Measurements from ENCODE around the gene F5. TPM values are rescaled to one million over a fixed set of nuclear protein-coding genes. Genes with fewer than 3 reads are reported as not detected.

F5 gene
- total and polyA plus RNA-seq, 2 experiments from 2014 or later, result 0.16 TPM; not detected in 1

- Histone ChIP-seq H2AFZ (no peak overlapping the region), H3K27me3 (ENCODE audit: insufficient read depth) (no peaks in the 10 kb centered on the region), H4K20me1 (replicated peaks; ENCODE audit: insufficient read depth) (peaks cover 10% of the 10 kb centered on the region; the same call in 1 of the 2 replicates), H3K4me3 (no peak overlapping the region), H3K4me1 (ENCODE audit: insufficient read depth) (peaks cover 56% of the 10 kb centered on the region), H3K36me3 (ENCODE audit: insufficient read depth) (peaks cover 3% of the 10 kb centered on the region), H3K79me2 (replicated peaks; ENCODE audit: insufficient read depth) (peaks cover 87% of the 10 kb centered on the region), H3F3A (replicated peaks; ENCODE audit: low read depth) (no peaks in the 10 kb centered on the region), H3K9me2 (ENCODE audit: insufficient read depth) (no peaks in the 10 kb centered on the region), H3K4me2 (peak overlapping the region; percentile 69), H3K27ac (ENCODE audit: low read depth) (no peak overlapping the region)
- DNase-seq (ENCODE audit: low spot score), result no peak
- Mint-ChIP-seq H3K4me3 (peak overlapping the region; percentile 10; the same call in 1 of the 3 replicates), H3K27me3 (ENCODE audit: insufficient read depth, low read depth, poor library complexity) (peaks cover 2% of the 10 kb centered on the region), H3K4me1 (peaks cover 52% of the 10 kb centered on the region), H3K27ac (peak overlapping the region; percentile 76; the same call in 1 of the 2 replicates), H3K9me3 (no peaks in the 10 kb centered on the region), H3K36me3 (ENCODE audit: low read depth) (peaks cover 13% of the 10 kb centered on the region)
- no peak for ATAC-seq
- no peak for TF ChIP-seq JUNB (IDR thresholded peaks at IDR 0.05; ENCODE audit: unreplicated experiment)
- no peak for TF ChIP-seq REST (IDR thresholded peaks at IDR 0.05; ENCODE audit: unreplicated experiment)
- no peak for TF ChIP-seq ZNF114 (CRISPR knock-in tag; IDR thresholded peaks at IDR 0.05)
- no peak for TF ChIP-seq STAT1 (IDR thresholded peaks at IDR 0.05; ENCODE audit: unreplicated experiment)
- no peak for TF ChIP-seq ZNF331 (CRISPR knock-in tag; IDR thresholded peaks at IDR 0.05; ENCODE audit: low read depth)
- TF ChIP-seq EZH2 (IDR thresholded peaks at IDR 0.05; ENCODE audit: low read depth, unreplicated experiment), result no peak
- no peak for TF ChIP-seq ETS1 (IDR thresholded peaks at IDR 0.05)
These were observed 106.8 kb downstream of the F5 start for GRCh38 chr1:169479363-169480066.

GRCh38 chr1:169478094-169478672 is 108.1 kb downstream of the F5 start:
- Mint-ChIP-seq H3K4me1 (peaks cover 39% of the 10 kb centered on the region), H3K36me3 (ENCODE audit: low read depth) (peaks cover 13% of the 10 kb centered on the region), H3K27ac (no peak overlapping the region), H3K27me3 (ENCODE audit: insufficient read depth, low read depth, poor library complexity) (peaks cover 2% of the 10 kb centered on the region), H3K4me3 (no peak overlapping the region), H3K9me3 (no peaks in the 10 kb centered on the region)
- Histone ChIP-seq H3K9me2 (ENCODE audit: insufficient read depth) (no peaks in the 10 kb centered on the region), H3K27me3 (ENCODE audit: insufficient read depth) (no peaks in the 10 kb centered on the region), H4K20me1 (replicated peaks; ENCODE audit: insufficient read depth) (peaks cover 2% of the 10 kb centered on the region; the same call in 1 of the 2 replicates), H2AFZ (no peak overlapping the region), H3K4me3 (no peak overlapping the region), H3K4me1 (ENCODE audit: insufficient read depth) (peaks cover 44% of the 10 kb centered on the region), H3F3A (replicated peaks; ENCODE audit: low read depth) (no peaks in the 10 kb centered on the region), H3K79me2 (replicated peaks; ENCODE audit: insufficient read depth) (peaks cover 74% of the 10 kb centered on the region), H3K36me3 (ENCODE audit: insufficient read depth) (peaks cover 3% of the 10 kb centered on the region), H3K4me2 (no peak overlapping the region), H3K27ac (ENCODE audit: low read depth) (no peak overlapping the region)
- no peak for DNase-seq (ENCODE audit: low spot score)
- no peak for ATAC-seq
- TF ChIP-seq EZH2phosphoT487 (IDR thresholded peaks at IDR 0.05; ENCODE audit: unreplicated experiment) (no peak), REST (IDR thresholded peaks at IDR 0.05; ENCODE audit: unreplicated experiment) (no peak), JUNB (IDR thresholded peaks at IDR 0.05; ENCODE audit: unreplicated experiment) (no peak), ETS1 (IDR thresholded peaks at IDR 0.05) (no peak), ZNF331 (CRISPR knock-in tag; IDR thresholded peaks at IDR 0.05; ENCODE audit: low read depth) (no peak), POLR2AphosphoS5 (IDR thresholded peaks at IDR 0.05; ENCODE audit: low read depth) (no peak), CTCF (conservative IDR thresholded peaks at IDR 0.05; ENCODE audit: low read depth in 2 of 2) (no peak), STAT1 (IDR thresholded peaks at IDR 0.05; ENCODE audit: unreplicated experiment) (no peak)
